ENCODE data around the gene DYNC1LI1. TPM values are rescaled to one million over a fixed set of nuclear protein-coding genes. Genes with fewer than 3 reads are reported as not detected.

Gene DYNC1LI1
- total RNA-seq, 4 donors from 2014 or later: 21.3 to 30.0 (median 26.3) TPM

DNA sequence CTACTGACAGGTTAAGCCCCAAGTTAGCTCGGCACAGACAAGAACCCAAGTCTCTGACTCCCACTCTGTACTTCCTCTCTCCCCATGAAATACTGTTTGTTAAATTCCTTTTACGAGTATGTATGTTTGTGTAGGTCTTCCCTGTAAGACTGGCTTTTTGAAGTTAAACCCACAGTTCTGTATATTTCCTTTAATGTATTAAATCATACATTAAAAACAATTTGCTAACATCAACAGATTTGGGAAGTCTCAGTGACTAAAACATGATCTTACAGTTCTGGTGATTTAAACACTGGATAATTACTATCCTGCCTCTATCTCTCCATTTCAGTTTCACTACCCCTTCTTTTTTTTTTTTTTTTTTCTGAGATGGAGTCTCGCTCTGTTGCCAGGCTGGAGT lies 72.4 kb downstream of the DYNC1LI1 start:
- ATAC-seq (ENCODE audit: low FRiP score): no peak

DNA sequence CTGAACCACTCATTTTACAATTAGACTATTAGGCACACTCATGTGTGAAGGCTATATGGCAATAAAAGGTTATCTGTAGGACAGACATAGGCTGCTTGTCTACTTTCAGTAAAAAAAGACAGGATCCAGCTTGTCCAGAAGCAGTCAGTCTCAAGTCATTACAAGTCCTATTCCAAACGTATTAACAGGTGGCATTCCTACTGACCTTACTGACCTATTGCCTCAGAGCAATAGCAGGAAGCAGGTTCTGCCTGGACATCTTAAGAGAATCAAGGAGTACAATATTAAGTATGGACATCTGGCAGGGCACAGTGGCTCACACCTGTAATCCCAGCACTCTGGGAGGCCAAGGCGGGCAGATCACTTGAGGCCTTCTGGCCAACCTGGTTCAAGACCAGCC lies 75.0 kb downstream of the DYNC1LI1 start:
- ATAC-seq (ENCODE audit: low FRiP score) (no peak), DNase-seq (ENCODE audit: low spot score) (no peak)
- TF ChIP-seq, protein P1, sequence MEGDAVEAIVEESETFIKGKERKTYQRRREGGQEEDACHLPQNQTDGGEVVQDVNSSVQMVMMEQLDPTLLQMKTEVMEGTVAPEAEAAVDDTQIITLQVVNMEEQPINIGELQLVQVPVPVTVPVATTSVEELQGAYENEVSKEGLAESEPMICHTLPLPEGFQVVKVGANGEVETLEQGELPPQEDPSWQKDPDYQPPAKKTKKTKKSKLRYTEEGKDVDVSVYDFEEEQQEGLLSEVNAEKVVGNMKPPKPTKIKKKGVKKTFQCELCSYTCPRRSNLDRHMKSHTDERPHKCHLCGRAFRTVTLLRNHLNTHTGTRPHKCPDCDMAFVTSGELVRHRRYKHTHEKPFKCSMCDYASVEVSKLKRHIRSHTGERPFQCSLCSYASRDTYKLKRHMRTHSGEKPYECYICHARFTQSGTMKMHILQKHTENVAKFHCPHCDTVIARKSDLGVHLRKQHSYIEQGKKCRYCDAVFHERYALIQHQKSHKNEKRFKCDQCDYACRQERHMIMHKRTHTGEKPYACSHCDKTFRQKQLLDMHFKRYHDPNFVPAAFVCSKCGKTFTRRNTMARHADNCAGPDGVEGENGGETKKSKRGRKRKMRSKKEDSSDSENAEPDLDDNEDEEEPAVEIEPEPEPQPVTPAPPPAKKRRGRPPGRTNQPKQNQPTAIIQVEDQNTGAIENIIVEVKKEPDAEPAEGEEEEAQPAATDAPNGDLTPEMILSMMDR (IDR thresholded peaks at IDR 0.05): no peak

More for the DNA sequence above, 72.4 kb downstream of the DYNC1LI1 start:
- no peak for DNase-seq (ENCODE audit: low spot score)
- TF ChIP-seq, protein P1 (IDR thresholded peaks at IDR 0.05): no peak

DNA sequence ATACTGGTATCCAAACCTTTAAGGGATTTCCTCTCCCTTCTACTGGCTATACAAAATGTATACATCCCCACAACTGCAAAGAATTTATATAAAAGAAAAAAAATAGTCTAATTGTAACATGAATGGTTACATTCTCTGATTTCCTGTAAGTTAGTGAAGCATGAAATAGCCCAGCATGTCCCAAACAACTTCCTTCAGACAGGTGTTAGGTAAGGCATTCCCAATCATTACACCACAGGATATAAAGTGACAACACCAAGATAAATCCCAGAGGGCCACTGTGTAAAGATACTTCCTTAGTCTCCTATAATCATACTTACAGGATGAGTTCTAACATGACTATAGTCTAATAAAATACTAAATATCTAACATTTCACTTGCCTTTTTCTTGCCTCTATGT lies 75.6 kb downstream of the DYNC1LI1 start:
- ATAC-seq (ENCODE audit: low FRiP score) (no peak), DNase-seq (ENCODE audit: low spot score) (no peak)
- TF ChIP-seq, protein P1 (IDR thresholded peaks at IDR 0.05): no peak

DNA sequence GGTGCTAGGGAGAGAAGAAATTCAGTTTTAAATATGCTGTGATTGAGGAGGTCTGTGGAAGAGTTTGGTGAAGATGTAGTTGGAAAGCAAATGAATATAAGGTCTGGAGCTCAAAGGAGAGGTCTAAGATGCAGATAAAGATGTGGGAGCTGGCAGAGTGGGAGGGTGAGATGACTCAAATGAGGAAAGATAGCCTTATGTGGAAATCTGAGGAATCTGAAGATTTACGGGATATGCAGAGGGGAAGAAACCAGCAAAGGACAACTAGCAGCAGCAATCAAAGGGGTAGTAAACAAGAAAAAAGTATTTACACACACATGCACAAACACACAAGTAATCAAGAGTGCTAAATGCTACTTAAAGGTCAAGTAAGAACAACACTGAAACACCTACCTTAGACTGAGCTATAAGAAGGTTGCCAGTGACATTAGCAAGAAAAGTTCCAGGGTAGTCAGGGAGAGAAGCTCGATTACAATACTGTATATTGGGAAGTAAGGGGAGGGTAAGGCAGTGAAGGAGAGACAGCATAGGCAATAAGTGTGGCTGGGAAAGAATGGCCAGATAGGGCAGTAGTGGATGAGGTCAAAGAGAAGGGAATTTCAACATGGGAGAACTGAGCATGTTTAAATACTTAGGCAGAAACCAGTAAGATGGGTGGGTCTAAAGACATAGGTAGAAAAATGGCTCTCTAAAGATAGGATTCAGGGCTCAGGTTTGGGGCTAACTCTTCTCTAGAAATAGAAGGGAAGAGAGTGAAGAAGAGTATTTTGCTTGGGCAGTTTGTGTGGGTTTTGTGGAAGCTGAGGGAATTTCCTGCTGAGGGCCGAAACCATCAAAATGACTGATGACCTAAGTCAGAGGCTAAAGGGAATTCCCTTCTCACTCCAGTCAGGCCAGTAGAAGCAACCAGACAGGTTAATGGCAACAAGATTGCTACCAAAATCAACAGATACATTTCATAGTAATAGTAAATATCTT lies 76.9 kb downstream of the DYNC1LI1 start:
- DNase-seq (ENCODE audit: low spot score) (no peak), ATAC-seq (ENCODE audit: low FRiP score) (peak; percentile 76)
- TF ChIP-seq, protein P1 (IDR thresholded peaks at IDR 0.05): no peak

DNA sequence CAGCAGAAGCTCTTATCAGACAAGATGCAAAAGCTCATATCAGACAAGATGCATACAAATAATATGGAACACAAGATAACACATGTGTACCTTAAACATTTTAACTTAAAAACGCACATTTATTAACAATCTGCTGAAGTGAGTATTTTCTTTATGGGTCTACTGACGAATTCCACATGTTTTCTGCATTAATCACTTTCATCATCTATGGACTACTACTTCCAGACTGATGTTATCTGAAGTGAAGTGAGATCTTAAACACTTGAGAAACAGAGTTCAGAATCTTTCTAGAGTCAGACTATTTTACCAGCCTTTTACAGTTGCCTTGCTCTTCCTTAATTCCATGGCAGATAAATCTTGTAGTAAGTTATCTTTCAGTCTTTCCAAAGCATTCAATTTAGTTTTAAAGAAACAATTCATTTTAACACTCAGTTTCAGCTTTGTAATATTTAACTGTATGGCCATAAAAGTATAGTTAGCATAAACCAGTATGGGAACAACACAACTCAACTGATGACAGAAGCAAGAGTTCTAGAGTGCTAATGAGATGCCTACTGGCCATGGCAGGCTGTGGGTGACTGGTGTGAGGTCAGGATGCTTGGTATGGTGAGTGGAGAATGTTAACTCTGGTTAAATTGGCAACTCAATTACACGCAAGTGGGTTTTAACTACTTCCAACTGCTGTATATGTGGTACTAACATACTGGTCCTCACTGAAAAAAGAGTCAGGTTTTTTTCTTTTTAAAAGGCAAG lies 77.8 kb downstream of the DYNC1LI1 start:
- DNase-seq (ENCODE audit: low spot score) (no peak), ATAC-seq (ENCODE audit: low FRiP score) (no peak)
- TF ChIP-seq, protein P1 (IDR thresholded peaks at IDR 0.05): no peak

DNA sequence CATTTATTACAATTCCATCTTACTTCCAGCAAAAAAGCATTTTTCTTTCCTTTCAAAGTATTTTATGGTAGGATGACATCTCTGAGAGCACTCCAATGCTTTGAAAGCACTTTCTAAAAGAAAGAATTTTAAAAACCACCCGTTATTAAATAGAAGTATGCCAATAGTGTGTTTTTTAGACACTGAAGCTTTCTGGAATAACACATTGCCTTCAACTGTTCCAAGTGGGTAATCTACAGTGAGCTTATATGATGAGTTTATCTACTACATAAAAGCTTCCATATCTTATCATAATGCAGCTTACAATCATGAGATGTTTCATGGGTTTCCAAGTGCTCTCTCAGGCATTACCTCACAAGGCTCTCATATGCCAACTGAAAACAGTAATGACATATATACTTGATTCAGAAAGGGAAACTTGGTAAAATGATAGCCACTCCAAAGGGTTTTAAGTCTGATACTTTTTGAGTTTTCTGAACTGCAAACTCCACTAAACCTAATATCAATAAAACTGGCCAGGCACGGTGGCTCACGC lies 82.1 kb downstream of the DYNC1LI1 start:
- ATAC-seq (ENCODE audit: low FRiP score) (no peak), DNase-seq (ENCODE audit: low spot score) (no peak)
- TF ChIP-seq, protein P1 (IDR thresholded peaks at IDR 0.05): no peak

All from omental fat pad (tissue), 4 donors.